Astrocyte (in vitro differentiated cells and primary cell): ENCODE data around the gene CERT1. TPM values are rescaled to one million over a fixed set of nuclear protein-coding genes. Genes with fewer than 3 reads are reported as not detected.

Experiments used
- DNase-seq: peaks from one replicate; pipeline ENCODE4 v3.0.0-alpha.2; 2010; ENCODE audit warnings: low read depth
- FAIRE-seq: peaks from 2 replicates; lab custom pipeline; 2011; peaks lifted over from hg19 to GRCh38; lab: Jason Lieb, UNC
- H2AFZ ChIP-seq: 2 replicates; pipeline ENCODE4 v1.6.0; 2012; ENCODE audit warnings: low read depth, low read length, inconsistent platforms
- H3K27ac ChIP-seq: 2 replicates; pipeline ENCODE4 v1.5.1; 2011; ENCODE audit warnings: low read depth, low read length, inconsistent platforms
- H3K27me3 ChIP-seq: 2 replicates; pipeline ENCODE4 v1.6.0; 2011; ENCODE audit warnings: low read length, inconsistent platforms; ENCODE audit not compliant: insufficient read depth
- H3K36me3 ChIP-seq: 2 replicates; pipeline ENCODE4 v1.5.1; 2011; ENCODE audit warnings: low read length, inconsistent platforms; ENCODE audit not compliant: insufficient read depth
- H3K4me1 ChIP-seq: 2 replicates; pipeline ENCODE4 v1.5.1; 2011; ENCODE audit warnings: low read length, inconsistent platforms; ENCODE audit not compliant: insufficient read depth
- H3K4me2 ChIP-seq: 2 replicates; pipeline ENCODE4 v1.6.0; 2012; ENCODE audit warnings: low read length, inconsistent platforms
- H3K4me3 ChIP-seq: 2 replicates; pipeline ENCODE4 v1.5.1; 2011; ENCODE audit warnings: low read depth, mild to moderate bottlenecking, low read length, inconsistent platforms; ENCODE audit not compliant: insufficient read depth
- H3K79me2 ChIP-seq: 2 replicates; pipeline ENCODE4 v1.6.0; 2012; ENCODE audit warnings: mild to moderate bottlenecking, low read length, inconsistent platforms; ENCODE audit not compliant: insufficient read depth
- H3K9ac ChIP-seq: 2 replicates; pipeline ENCODE4 v1.6.0; 2012; ENCODE audit warnings: mild to moderate bottlenecking, low read length, inconsistent platforms
- H3K9me3 ChIP-seq: 2 replicates; pipeline ENCODE4 v1.5.1; 2012; ENCODE audit warnings: low read depth, mild to moderate bottlenecking, low read length, inconsistent platforms; ENCODE audit not compliant: insufficient read depth
- H4K20me1 ChIP-seq: 2 replicates; pipeline ENCODE4 v1.6.0; 2012; ENCODE audit warnings: low read length, inconsistent platforms; ENCODE audit not compliant: insufficient read depth
- H3K27ac Mint-ChIP-seq: one replicate; pipeline ENCODE4 v1.8.0; 2021; ENCODE audit warnings: mild to moderate bottlenecking, mixed read lengths; ENCODE audit not compliant: unreplicated experiment
- H3K27me3 Mint-ChIP-seq: one replicate; pipeline ENCODE4 v1.8.0; 2021; ENCODE audit warnings: low read depth, mixed read lengths; ENCODE audit not compliant: unreplicated experiment
- H3K36me3 Mint-ChIP-seq: one replicate; pipeline ENCODE4 v1.8.0; 2021; ENCODE audit warnings: low read depth, mixed read lengths; ENCODE audit not compliant: unreplicated experiment
- H3K4me1 Mint-ChIP-seq: one replicate; pipeline ENCODE4 v1.8.0; 2021; ENCODE audit warnings: low read depth, mixed read lengths; ENCODE audit not compliant: unreplicated experiment
- H3K4me3 Mint-ChIP-seq: one replicate; pipeline ENCODE4 v1.8.0; 2021; ENCODE audit warnings: mild to moderate bottlenecking, moderate library complexity, mixed read lengths; ENCODE audit not compliant: unreplicated experiment
- H3K9me3 Mint-ChIP-seq: one replicate; pipeline ENCODE4 v1.8.0; 2021; ENCODE audit warnings: mild to moderate bottlenecking, mixed read lengths; ENCODE audit not compliant: unreplicated experiment
- EZH2 ChIP-seq: IDR thresholded peaks from 2 replicates; pipeline ENCODE4 v1.6.1; 2012; ENCODE audit warnings: mild to moderate bottlenecking, low read length, inconsistent platforms; ENCODE audit not compliant: insufficient read depth
- total RNA-seq: library from RNA; stranded (reverse); gene quantifications from 2 replicates; pipeline ENCODE4 v1.2.1, GENCODE V29; 2021
- TF ChIP-seq, protein P1 (sequence below): IDR thresholded peaks from 2 replicates; pipeline ENCODE4 v1.5.1; 2011; ENCODE audit warnings: low read depth, mild to moderate bottlenecking, inconsistent platforms, low read length, moderate library complexity; ENCODE audit not compliant: insufficient read depth

CERT1 gene
- total RNA-seq, 1 donor from 2014 or later: 29.6 TPM

DNA sequence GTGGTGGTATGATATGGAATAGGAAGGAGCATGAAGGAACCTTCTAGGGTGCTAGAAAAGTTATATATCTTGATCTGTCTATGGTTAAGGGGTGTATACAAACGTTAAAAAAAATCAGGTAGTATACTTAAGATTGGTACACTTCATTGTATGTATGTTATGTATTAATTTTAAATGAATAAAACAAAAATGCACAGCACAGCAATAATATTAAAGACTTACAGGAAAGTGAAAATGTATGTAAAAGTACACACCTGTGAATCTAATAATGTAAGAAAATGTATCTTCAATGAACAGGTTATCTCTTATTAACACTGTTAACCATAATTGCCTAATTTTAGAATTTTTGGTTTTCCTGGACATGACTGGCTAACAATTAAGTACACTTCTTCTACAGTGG, 97.2 kb downstream of the CERT1 start:
- DNase-seq (no peak), FAIRE-seq (no peak)
- Histone ChIP-seq H3K9me3 (no peaks in the 10 kb centered on the region), H3K4me2 (no peak overlapping the region), H3K4me3 (no peak overlapping the region), H3K4me1 (no peaks in the 10 kb centered on the region), H3K9ac (no peak overlapping the region), H3K27me3 (no peaks in the 10 kb centered on the region), H2AFZ (no peak overlapping the region), H3K79me2 (no peaks in the 10 kb centered on the region), H3K27ac (no peak overlapping the region), H4K20me1 (peaks cover 4% of the 10 kb centered on the region), H3K36me3 (no peaks in the 10 kb centered on the region)
- H3K27ac Mint-ChIP-seq: no peak overlapping the region
- H3K27me3 Mint-ChIP-seq: no peaks in the 10 kb centered on the region
- H3K4me1 Mint-ChIP-seq: no peaks in the 10 kb centered on the region
- no peak for TF ChIP-seq EZH2
- TF ChIP-seq, protein P1, sequence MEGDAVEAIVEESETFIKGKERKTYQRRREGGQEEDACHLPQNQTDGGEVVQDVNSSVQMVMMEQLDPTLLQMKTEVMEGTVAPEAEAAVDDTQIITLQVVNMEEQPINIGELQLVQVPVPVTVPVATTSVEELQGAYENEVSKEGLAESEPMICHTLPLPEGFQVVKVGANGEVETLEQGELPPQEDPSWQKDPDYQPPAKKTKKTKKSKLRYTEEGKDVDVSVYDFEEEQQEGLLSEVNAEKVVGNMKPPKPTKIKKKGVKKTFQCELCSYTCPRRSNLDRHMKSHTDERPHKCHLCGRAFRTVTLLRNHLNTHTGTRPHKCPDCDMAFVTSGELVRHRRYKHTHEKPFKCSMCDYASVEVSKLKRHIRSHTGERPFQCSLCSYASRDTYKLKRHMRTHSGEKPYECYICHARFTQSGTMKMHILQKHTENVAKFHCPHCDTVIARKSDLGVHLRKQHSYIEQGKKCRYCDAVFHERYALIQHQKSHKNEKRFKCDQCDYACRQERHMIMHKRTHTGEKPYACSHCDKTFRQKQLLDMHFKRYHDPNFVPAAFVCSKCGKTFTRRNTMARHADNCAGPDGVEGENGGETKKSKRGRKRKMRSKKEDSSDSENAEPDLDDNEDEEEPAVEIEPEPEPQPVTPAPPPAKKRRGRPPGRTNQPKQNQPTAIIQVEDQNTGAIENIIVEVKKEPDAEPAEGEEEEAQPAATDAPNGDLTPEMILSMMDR: no peak
- H3K36me3 Mint-ChIP-seq: peaks cover 12% of the 10 kb centered on the region
- no peaks in the 10 kb centered on the region for H3K9me3 Mint-ChIP-seq
- no peak overlapping the region for H3K4me3 Mint-ChIP-seq

GRCh38 chr5:75412111-75412990, 99.1 kb downstream of the CERT1 start:
- Histone ChIP-seq H3K4me1 (no peaks in the 10 kb centered on the region), H3K9ac (no peak overlapping the region), H3K9me3 (no peaks in the 10 kb centered on the region), H2AFZ (no peak overlapping the region), H4K20me1 (peaks cover 4% of the 10 kb centered on the region), H3K79me2 (no peaks in the 10 kb centered on the region), H3K4me3 (no peak overlapping the region), H3K4me2 (no peak overlapping the region), H3K27ac (no peak overlapping the region), H3K27me3 (no peaks in the 10 kb centered on the region), H3K36me3 (no peaks in the 10 kb centered on the region)
- Mint-ChIP-seq H3K4me3 (no peak overlapping the region), H3K36me3 (peaks cover 12% of the 10 kb centered on the region), H3K27me3 (no peaks in the 10 kb centered on the region), H3K9me3 (no peaks in the 10 kb centered on the region), H3K4me1 (no peaks in the 10 kb centered on the region), H3K27ac (no peak overlapping the region)
- DNase-seq (no peak), FAIRE-seq (no peak)
- no peak for TF ChIP-seq EZH2
- TF ChIP-seq, protein P1: no peak

DNA sequence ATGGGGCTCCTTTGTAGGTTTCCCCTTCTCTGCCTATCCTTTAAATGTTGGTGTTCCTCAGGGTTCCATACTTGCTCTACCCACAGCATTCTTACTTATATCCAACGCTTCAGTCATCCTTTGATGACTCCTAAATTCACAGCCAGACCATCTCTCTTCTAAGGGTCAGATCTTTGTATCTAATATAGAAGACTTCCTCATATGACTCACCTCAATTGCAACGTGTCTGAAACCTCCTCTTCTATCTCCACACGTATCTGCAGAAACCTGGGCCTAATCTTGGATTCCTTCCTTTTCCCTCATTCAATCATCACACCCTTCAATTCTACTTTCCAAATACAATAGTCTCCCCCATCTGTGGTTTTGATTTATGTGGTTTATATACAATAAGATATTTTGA, 106.1 kb downstream of the CERT1 start:
- H3K79me2 ChIP-seq: no peaks in the 10 kb centered on the region
- no peaks in the 10 kb centered on the region for H3K27me3 Mint-ChIP-seq
- H3K36me3 ChIP-seq: no peaks in the 10 kb centered on the region
- TF ChIP-seq, protein P1: no peak
- no peak for TF ChIP-seq EZH2
- DNase-seq: no peak
- peak overlapping the region; percentile 38 for H3K27ac Mint-ChIP-seq
- peaks cover 10% of the 10 kb centered on the region for H3K36me3 Mint-ChIP-seq
- H3K4me3 Mint-ChIP-seq: no peak overlapping the region
- no peaks in the 10 kb centered on the region for H3K9me3 Mint-ChIP-seq
- no peaks in the 10 kb centered on the region for H3K9me3 ChIP-seq
- no peaks in the 10 kb centered on the region for H3K4me1 ChIP-seq
- H4K20me1 ChIP-seq: no peaks in the 10 kb centered on the region
- no peak overlapping the region for H3K27ac ChIP-seq
- H3K27me3 ChIP-seq: no peaks in the 10 kb centered on the region
- H3K4me3 ChIP-seq: no peak overlapping the region
- H3K4me1 Mint-ChIP-seq: peaks cover 7% of the 10 kb centered on the region
- H2AFZ ChIP-seq: no peak overlapping the region
- no peak for FAIRE-seq
- no peak overlapping the region for H3K4me2 ChIP-seq
- no peak overlapping the region for H3K9ac ChIP-seq
